RWPE2 (cell line): ENCODE measurements around the gene DCP1B.

Experiments used
- ATAC-seq: fragments of 200-7000 bp; cut with Tn5 transposase; 3 replicates; pipeline ENCODE4 v1.9.1; 2021; ENCODE audit warnings: low read depth
- DNase-seq: peaks from one replicate; pipeline ENCODE4 v3.0.0-alpha.2; 2020; ENCODE audit warnings: low spot score
- H3K27ac ChIP-seq: fragments of 450-650 bp; 2 replicates; pipeline ENCODE4 v1.5.1; 2017; ENCODE audit warnings: mild to moderate bottlenecking; ENCODE audit not compliant: poor library complexity, severe bottlenecking
- H3K27me3 ChIP-seq: fragments of 250-450 bp; sonication (Bioruptor Pico); 2 replicates; pipeline ENCODE4 v1.5.1; 2021; ENCODE audit warnings: mild to moderate bottlenecking, moderate library complexity; ENCODE audit not compliant: insufficient read depth, poor library complexity, severe bottlenecking
- H3K36me3 ChIP-seq: fragments of 250-450 bp; sonication (Bioruptor Pico); 2 replicates; pipeline ENCODE4 v1.5.1; 2020; ENCODE audit warnings: low read depth, mild to moderate bottlenecking, moderate library complexity
- H3K4me1 ChIP-seq: fragments of 250-450 bp; sonication (Bioruptor Pico); 2 replicates; pipeline ENCODE4 v1.5.1; 2021; ENCODE audit warnings: mild to moderate bottlenecking, moderate library complexity; ENCODE audit not compliant: insufficient read depth, poor library complexity, severe bottlenecking
- H3K4me3 ChIP-seq: fragments of 250-450 bp; sonication (Bioruptor Pico); 2 replicates; pipeline ENCODE4 v1.5.1; 2021; ENCODE audit warnings: mild to moderate bottlenecking, moderate library complexity; ENCODE audit not compliant: severe bottlenecking
- H3K9me3 ChIP-seq: fragments of 250-450 bp; sonication (Bioruptor Pico); 2 replicates; pipeline ENCODE4 v1.5.1; 2021; ENCODE audit warnings: mild to moderate bottlenecking, moderate library complexity; ENCODE audit not compliant: severe bottlenecking
- TF ChIP-seq, protein P1 (sequence below): fragments of 450-650 bp; IDR thresholded peaks from one replicate; pipeline ENCODE4 v1.5.1; 2017; ENCODE audit warnings: mild to moderate bottlenecking, moderate library complexity; ENCODE audit not compliant: poor library complexity, severe bottlenecking

Gene DCP1B

DNA sequence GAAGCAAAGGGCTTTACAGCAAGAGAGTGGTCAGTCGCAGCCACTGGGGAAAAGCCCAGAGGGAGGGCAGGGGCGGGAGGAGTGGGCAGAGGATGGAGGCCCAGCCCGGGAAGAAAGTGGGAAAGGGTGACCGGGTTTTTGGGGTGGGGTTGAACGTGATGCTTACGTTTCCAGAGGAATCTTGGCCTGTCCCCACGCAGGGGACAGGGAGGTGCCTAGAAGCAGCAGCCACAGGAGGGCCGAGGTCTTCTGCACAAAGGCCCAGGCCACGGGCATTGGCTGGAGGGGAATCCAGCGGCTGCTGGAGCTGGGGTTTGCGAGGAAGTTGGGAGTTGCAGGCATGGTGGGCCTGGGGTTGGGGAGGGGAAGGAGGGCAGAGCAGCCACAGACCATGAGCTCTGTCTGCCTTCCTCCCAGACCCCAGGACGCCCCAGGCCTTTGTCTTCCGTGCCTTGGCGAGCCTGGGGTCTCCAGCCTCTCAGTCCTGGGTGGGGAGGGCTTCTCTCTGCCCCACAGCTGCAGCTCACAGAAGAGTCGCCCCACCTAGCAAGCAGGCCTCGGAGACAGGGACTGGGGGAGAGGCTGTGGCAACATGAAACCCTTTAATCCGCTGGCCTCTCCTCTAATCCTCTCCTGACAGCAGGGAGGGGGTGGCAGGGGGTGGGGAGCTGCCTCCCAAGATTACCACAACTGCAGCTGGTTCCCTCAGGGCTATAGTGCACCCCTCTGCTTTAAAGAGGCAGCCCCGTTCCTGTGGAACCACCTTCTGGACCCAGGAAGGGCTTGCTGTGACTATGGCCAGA is 86.0 kb downstream of the DCP1B start, which contains the start of gene CACNA2D4:
Gene CACNA2D4 (minus strand): TSS at position 572 of the 803 bp plus-strand sequence. CDS start 179 bp downstream, at position 393.
- Histone ChIP-seq H3K4me3 (no peak within 1 kb of the TSS), H3K36me3 (no peaks in the 10 kb centered on the region), H3K9me3 (no peaks in the 10 kb centered on the region), H3K27me3 (peaks cover 14% of the 10 kb centered on the region), H3K27ac (no peak within 1 kb of the TSS), H3K4me1 (no peaks in the 10 kb centered on the region)
- ATAC-seq, result no peak
- TF ChIP-seq, protein P1, sequence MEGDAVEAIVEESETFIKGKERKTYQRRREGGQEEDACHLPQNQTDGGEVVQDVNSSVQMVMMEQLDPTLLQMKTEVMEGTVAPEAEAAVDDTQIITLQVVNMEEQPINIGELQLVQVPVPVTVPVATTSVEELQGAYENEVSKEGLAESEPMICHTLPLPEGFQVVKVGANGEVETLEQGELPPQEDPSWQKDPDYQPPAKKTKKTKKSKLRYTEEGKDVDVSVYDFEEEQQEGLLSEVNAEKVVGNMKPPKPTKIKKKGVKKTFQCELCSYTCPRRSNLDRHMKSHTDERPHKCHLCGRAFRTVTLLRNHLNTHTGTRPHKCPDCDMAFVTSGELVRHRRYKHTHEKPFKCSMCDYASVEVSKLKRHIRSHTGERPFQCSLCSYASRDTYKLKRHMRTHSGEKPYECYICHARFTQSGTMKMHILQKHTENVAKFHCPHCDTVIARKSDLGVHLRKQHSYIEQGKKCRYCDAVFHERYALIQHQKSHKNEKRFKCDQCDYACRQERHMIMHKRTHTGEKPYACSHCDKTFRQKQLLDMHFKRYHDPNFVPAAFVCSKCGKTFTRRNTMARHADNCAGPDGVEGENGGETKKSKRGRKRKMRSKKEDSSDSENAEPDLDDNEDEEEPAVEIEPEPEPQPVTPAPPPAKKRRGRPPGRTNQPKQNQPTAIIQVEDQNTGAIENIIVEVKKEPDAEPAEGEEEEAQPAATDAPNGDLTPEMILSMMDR, result no peak
- DNase-seq, result no peak

DNA sequence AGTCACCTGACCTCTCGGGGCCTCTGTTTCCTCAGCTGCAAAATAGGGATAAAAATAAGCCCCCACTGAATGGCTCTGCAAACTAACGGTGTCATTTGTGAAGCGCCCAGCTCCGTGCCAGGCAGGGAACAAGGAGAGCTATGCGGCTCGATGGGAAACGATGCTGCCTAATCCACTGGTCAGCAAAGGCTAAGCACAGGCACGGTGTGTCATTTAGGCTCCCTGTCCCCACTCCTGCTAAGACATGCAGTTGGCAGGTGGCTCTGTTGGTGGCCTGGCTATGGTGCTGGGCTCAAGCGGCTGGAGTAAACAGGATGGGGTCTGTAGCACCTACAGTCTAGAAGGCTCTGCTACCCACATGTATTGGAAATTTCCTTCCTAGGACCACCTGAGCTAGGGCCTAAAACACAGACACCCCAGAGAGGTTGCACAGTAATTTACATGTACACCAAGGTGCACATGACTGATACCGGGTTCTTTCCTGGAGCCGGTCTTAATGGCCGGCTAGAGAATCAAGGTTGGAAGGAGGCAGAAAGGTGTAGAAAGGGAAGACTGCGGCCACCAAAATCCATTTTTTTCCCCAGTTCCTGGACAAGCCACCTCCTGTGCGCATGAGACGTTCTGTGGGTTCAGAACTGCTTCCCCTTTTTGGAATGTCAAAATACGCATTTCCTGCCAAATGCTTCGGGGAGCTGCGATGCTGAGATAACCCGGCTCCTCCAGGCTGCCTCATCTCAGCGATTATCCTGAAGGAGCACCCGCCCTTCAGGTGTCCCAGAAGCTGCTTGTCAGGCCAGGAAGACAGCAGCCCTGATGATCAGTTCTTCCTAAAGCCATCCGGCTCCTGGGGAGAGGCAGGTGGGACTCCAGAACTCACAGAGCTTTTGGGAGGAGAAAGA is 86.8 kb downstream of the DCP1B start:
- Histone ChIP-seq H3K4me3 (no peak overlapping the region), H3K27me3 (peaks cover 14% of the 10 kb centered on the region), H3K4me1 (no peaks in the 10 kb centered on the region), H3K27ac (no peak overlapping the region), H3K36me3 (no peaks in the 10 kb centered on the region), H3K9me3 (no peaks in the 10 kb centered on the region)
- DNase-seq (no peak), ATAC-seq (no peak)
- TF ChIP-seq, protein P1, result no peak

DNA sequence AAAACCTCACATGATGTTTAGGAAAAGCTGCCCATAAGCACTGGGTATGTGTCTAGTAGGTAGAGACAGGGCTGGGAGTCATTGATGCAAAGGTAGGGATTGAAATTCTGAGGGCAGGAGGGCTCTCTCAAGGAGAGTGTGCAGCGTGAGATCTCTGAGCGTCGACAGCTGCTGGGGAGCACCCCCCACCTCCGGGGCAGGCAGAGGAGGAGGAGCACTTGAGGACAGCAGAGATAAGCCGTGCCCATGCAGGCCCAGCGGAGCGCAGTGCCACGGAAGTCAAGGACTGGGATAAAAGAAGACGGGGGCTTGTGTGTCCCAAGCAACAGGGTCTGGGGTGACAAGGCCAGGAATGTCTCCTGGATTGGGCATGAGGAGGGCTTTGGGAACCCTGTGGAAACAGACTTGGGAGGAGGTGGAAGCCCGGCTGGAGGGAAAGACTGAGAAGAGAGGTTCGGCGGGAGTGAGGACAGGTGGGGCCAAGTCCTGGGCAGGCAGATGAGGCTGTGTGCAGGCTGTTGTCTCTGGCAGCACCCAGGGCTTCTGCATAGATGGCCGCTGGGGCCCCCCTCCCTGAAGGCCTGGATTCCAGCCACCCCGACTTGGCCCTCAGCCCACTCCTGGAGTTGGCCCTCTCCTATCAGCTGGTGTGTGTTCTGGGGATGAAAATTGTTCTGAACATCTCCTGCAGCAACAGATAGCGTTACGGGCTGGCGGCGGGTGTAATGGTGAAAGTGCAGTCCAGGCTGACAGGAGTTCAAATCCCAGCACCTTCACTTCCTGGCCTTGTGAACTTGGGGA is 87.7 kb downstream of the DCP1B start:
- Histone ChIP-seq H3K9me3 (no peaks in the 10 kb centered on the region), H3K36me3 (no peaks in the 10 kb centered on the region), H3K4me1 (no peaks in the 10 kb centered on the region), H3K27ac (no peak overlapping the region), H3K27me3 (peaks cover 14% of the 10 kb centered on the region), H3K4me3 (no peak overlapping the region)
- no peak for ATAC-seq
- DNase-seq, result no peak
- TF ChIP-seq, protein P1, result no peak

DNA sequence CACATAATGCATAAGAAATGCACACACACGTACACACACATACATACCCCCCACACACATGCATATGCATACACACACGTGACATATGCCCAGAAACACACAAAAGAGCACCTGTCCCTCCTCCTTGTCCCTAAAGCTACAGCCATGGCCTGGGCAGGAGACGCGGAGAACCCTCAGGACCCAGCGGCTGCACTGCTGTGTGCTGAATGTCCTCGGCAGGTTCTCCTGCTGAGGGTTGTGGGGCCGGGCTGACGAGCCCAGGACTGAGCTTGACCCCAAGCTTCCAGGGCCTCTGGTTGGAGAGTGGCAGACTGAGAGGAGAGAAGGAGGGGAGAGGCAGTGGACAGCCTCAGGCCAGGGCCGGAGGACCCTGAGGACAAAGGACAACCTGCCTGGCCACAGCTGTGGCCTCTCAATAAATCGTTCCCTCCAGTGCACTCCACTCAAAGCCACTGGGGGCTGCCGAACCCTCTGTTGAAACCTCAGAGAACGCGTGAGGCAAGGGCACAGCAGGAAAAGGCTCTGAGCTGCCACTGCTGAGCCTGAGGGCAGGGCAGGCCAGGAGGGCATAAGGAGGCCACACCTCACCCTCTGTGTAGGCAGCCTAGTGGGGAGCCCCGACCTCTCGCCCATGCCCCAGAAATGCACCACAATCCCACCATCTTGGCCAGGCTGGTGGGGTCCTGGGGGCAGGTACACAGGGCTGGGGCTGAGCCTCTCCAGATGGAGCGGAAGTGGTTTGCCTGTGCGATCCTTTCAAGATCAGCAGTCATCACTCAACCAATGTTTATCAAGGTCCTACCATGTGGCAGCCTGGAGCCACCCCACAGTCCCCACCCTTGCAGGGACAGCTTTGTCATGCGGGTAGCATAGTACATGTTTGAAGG is 88.9 kb downstream of the DCP1B start:
- no peak for ATAC-seq

More for the DNA sequence above, 88.9 kb downstream of the DCP1B start:
- Histone ChIP-seq H3K36me3 (no peaks in the 10 kb centered on the region), H3K27ac (no peak overlapping the region), H3K9me3 (no peaks in the 10 kb centered on the region), H3K4me3 (no peak overlapping the region), H3K27me3 (peaks cover 14% of the 10 kb centered on the region), H3K4me1 (no peaks in the 10 kb centered on the region)
- no peak for DNase-seq
- TF ChIP-seq, protein P1, result no peak
